ENCODE results near the gene DNAJC25. TPM values are rescaled to one million over a fixed set of nuclear protein-coding genes. Genes with fewer than 3 reads are reported as not detected.

Gene DNAJC25
- total and polyA plus RNA-seq, 2 of the 13 experiments (the other 11 are each of a cell fraction or from before 2014, with no cell fraction given), result 5.7 to 10.2 TPM

DNA sequence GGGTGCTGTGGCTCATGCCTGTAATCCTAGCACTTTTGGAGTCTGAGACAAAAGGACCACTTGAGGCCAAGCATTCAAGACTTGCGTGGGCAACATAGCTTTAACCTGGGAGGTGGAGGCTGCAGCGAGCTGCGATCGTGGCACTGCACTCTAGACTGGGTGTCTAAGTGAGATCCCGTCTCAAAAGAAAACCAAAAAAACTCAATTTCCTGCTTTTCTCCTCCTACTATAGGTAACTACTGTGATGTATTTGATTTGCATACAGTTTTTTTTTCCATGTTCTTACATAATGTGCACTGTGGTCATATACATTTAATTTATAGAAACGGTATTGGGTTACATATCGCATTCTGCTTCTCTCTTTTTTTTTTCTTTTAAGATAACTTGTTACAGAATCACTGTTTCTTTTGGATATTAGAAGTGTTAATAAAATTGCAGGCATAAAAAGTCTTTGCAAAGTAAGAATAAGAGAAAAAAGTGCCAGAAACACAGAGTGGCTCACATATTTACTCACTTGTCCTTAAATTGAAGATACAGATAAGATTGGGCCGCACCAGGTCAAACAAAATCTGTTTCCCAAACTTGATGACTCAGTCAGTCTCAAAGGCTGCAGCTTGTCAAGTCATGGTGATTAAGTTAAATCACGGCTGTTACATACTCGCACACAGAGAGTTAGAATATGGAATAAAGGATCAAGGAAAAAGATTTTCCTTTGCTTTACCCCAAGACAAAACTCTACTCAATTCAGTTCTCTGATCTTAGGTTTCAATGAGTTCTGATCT is 29.7 kb upstream of the DNAJC25 start (continued):
- TF ChIP-seq ZNF574 (CRISPR knock-in tag; IDR thresholded peaks at IDR 0.05) (no peak), ZNF605 (CRISPR knock-in tag; IDR thresholded peaks at IDR 0.05) (no peak), GZF1 (CRISPR knock-in tag; IDR thresholded peaks at IDR 0.05) (no peak), ADNP (CRISPR knock-in tag; IDR thresholded peaks at IDR 0.05) (no peak), ZMAT5 (CRISPR knock-in tag; IDR thresholded peaks at IDR 0.05; ENCODE audit: borderline replicate concordance, low read depth) (no peak)
- TF ChIP-seq, protein P1, sequence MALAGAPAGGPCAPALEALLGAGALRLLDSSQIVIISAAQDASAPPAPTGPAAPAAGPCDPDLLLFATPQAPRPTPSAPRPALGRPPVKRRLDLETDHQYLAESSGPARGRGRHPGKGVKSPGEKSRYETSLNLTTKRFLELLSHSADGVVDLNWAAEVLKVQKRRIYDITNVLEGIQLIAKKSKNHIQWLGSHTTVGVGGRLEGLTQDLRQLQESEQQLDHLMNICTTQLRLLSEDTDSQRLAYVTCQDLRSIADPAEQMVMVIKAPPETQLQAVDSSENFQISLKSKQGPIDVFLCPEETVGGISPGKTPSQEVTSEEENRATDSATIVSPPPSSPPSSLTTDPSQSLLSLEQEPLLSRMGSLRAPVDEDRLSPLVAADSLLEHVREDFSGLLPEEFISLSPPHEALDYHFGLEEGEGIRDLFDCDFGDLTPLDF (CRISPR knock-in tag; IDR thresholded peaks at IDR 0.05), result no peak

DNA sequence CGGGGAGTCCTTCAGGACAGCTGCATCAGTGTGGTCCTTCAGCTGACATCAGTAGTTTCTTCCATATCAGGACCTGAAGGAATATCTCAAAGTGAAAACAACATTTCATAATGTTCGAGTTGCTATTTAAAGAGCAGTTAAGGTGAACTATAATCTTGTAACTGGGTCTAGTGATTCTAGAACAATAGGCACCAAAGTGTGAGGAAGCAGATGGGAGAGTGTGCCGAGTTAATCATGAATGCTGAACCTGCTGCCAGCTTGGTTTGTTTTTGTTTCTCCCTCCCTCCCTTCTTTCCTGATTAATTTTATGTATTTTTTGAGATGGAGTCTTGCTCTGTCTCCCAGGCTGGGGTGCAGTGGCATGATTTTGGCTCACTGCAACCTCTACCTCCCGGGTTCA is 28.1 kb upstream of the DNAJC25 start:
- Histone ChIP-seq H3K4me1 (ENCODE audit: insufficient read depth, low read length) (peaks cover 62% of the 10 kb centered on the region), H3K9me3 (ENCODE audit: low read length) (no peaks in the 10 kb centered on the region), H3K9ac (ENCODE audit: insufficient read depth, low read depth, low read length) (no peak overlapping the region), H3K79me2 (ENCODE audit: insufficient read depth, low read length) (no peaks in the 10 kb centered on the region), H2AFZ (ENCODE audit: low read length) (no peak overlapping the region), H4K20me1 (ENCODE audit: insufficient read depth, low read length) (no peaks in the 10 kb centered on the region), H3K4me3 (replicated peaks in 1 of 3; ENCODE audit: insufficient read depth in 1 of 3, low read depth in 2 of 3, low read length in 3 of 3) (no peak overlapping the region), H3K27me3 (ENCODE audit: control insufficient read depth in 1 of 2, insufficient read depth in 2 of 2, low read length in 2 of 2) (no peaks in the 10 kb centered on the region), H3K36me3 (replicated peaks in 1 of 2; ENCODE audit: control insufficient read depth in 1 of 2, insufficient read depth in 2 of 2, low read length in 2 of 2) (no peaks in the 10 kb centered on the region), H3K27ac (ENCODE audit: extremely low read length, insufficient read depth, low read length) (no peak overlapping the region), H3K4me2 (ENCODE audit: low read depth, low read length) (no peak overlapping the region; the same call in 1 of the 2 replicates)
- intact Hi-C loops (cut with micrococcal nuclease; ENCODE audit: unreplicated experiment) (no loop called here), in situ Hi-C loops (cut with HindIII; ENCODE audit: extremely low pct_ligation_motif_present, low pct_unique_long_range_greater_than_20kb) (loop anchor here (10.0 kb wide), 1 partner anchor 92 kb away; no protein-coding TSS in a partner anchor)
- TF ChIP-seq NFATC3 (CRISPR knock-in tag; IDR thresholded peaks at IDR 0.05) (no peak), DRAP1 (CRISPR knock-in tag; IDR thresholded peaks at IDR 0.05) (no peak), ONECUT2 (CRISPR knock-in tag; IDR thresholded peaks at IDR 0.05) (no peak), HMGA1 (CRISPR knock-in tag; conservative IDR thresholded peaks at IDR 0.05) (no peak), ZNF839 (CRISPR knock-in tag; IDR thresholded peaks at IDR 0.05; ENCODE audit: borderline replicate concordance) (no peak), ARID3A (IDR thresholded peaks at IDR 0.05; ENCODE audit: low read depth, low read length) (no peak), MIXL1 (CRISPR knock-in tag; IDR thresholded peaks at IDR 0.05) (no peak), ZMAT5 (CRISPR knock-in tag; IDR thresholded peaks at IDR 0.05; ENCODE audit: borderline replicate concordance, low read depth) (no peak), PLRG1 (conservative IDR thresholded peaks at IDR 0.05) (no peak), PHF20 (CRISPR knock-in tag; IDR thresholded peaks at IDR 0.05) (no peak)
- 43% methylated on average over 4 of the region's 4 CpGs for WGBS (ENCODE audit: low lambda C conversion rate)
- ChIA-PET CTCF (ENCODE audit: low intra/inter-chr PET ratio, low total read pairs) (no interaction called here), POLR2A (no interaction called here)
- ATAC-seq, result no peak
- no peak for DNase-seq (ENCODE audit: low spot score)
- no peak for FAIRE-seq
- BruUV-seq (replicated peaks), result no TSS peak

Measured in HepG2 (cell line).